Measurements from ENCODE around the gene TENM4.

GRCh38 chr11:79182794-79183193, 258.0 kb downstream of the TENM4 start:
- TF ChIP-seq CEBPB (IDR thresholded peaks at IDR 0.05) (no peak), MAX (IDR thresholded peaks at IDR 0.05) (no peak), CREB1 (IDR thresholded peaks at IDR 0.05; ENCODE audit: low read depth) (no peak), YY1 (IDR thresholded peaks at IDR 0.05; ENCODE audit: low read depth) (no peak), TAF1 (IDR thresholded peaks at IDR 0.05; ENCODE audit: low read depth) (no peak), RAD21 (IDR thresholded peaks at IDR 0.05; ENCODE audit: low read depth) (no peak), EP300 (IDR thresholded peaks at IDR 0.05; ENCODE audit: borderline replicate concordance) (no peak), EGR1 (IDR thresholded peaks at IDR 0.05) (no peak), TEAD4 (IDR thresholded peaks at IDR 0.05) (no peak), ZBTB7A (IDR thresholded peaks at IDR 0.05; ENCODE audit: low read depth) (no peak)
- TF ChIP-seq, protein P1, sequence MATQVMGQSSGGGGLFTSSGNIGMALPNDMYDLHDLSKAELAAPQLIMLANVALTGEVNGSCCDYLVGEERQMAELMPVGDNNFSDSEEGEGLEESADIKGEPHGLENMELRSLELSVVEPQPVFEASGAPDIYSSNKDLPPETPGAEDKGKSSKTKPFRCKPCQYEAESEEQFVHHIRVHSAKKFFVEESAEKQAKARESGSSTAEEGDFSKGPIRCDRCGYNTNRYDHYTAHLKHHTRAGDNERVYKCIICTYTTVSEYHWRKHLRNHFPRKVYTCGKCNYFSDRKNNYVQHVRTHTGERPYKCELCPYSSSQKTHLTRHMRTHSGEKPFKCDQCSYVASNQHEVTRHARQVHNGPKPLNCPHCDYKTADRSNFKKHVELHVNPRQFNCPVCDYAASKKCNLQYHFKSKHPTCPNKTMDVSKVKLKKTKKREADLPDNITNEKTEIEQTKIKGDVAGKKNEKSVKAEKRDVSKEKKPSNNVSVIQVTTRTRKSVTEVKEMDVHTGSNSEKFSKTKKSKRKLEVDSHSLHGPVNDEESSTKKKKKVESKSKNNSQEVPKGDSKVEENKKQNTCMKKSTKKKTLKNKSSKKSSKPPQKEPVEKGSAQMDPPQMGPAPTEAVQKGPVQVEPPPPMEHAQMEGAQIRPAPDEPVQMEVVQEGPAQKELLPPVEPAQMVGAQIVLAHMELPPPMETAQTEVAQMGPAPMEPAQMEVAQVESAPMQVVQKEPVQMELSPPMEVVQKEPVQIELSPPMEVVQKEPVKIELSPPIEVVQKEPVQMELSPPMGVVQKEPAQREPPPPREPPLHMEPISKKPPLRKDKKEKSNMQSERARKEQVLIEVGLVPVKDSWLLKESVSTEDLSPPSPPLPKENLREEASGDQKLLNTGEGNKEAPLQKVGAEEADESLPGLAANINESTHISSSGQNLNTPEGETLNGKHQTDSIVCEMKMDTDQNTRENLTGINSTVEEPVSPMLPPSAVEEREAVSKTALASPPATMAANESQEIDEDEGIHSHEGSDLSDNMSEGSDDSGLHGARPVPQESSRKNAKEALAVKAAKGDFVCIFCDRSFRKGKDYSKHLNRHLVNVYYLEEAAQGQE (IDR thresholded peaks at IDR 0.05; ENCODE audit: low read depth), result no peak
- TF ChIP-seq, protein P2, sequence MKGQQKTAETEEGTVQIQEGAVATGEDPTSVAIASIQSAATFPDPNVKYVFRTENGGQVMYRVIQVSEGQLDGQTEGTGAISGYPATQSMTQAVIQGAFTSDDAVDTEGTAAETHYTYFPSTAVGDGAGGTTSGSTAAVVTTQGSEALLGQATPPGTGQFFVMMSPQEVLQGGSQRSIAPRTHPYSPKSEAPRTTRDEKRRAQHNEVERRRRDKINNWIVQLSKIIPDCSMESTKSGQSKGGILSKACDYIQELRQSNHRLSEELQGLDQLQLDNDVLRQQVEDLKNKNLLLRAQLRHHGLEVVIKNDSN (IDR thresholded peaks at IDR 0.05), result no peak

Data from Ishikawa (cell line).